Astrocyte (in vitro differentiated cells and primary cell): ENCODE results near the gene ATF7.

Experiments
- CTCF ChIP-seq: IDR thresholded peaks from 2 replicates; pipeline ENCODE4 v1.5.1; 2011; ENCODE audit warnings: low read depth, mild to moderate bottlenecking, inconsistent platforms, low read length, moderate library complexity; ENCODE audit not compliant: insufficient read depth
- EZH2 ChIP-seq: IDR thresholded peaks from 2 replicates; pipeline ENCODE4 v1.6.1; 2012; ENCODE audit warnings: mild to moderate bottlenecking, low read length, inconsistent platforms; ENCODE audit not compliant: insufficient read depth

DNA sequence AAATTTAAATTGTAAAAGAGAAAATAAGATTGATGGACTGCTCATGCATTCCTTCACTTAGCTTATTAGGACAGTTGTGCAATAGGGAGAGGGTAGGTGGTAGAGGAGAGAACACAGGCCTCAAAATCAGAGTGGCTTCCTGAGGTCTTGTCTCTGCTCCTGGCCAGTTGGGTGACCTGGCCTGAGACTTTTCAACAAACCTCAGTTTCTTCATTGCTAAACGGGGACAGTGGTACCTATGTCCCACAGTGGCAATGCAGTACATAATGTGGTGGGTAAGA is 129.5 kb downstream of the ATF7 start:
- no peak for TF ChIP-seq CTCF
- no peak for TF ChIP-seq EZH2
